HL-60 (cell line): ENCODE data around the gene SLC2A9.

Experiments used
- DNase-seq, 2 experiments: peaks; one replicate each; pipeline ENCODE4 v3.0.0-alpha.2; 2010 to 2020; ENCODE audit warnings: low read depth in 1 of 2, low spot score in 1 of 2
- H3K27ac ChIP-seq: fragments of 250-450 bp; sonication (Bioruptor Pico); replicated peaks from 2 replicates; pipeline ENCODE4 v1.5.1; 2020; ENCODE audit warnings: mild to moderate bottlenecking, moderate library complexity
- H3K27me3 ChIP-seq: fragments of 250-450 bp; sonication (Bioruptor Pico); 2 replicates; pipeline ENCODE4 v1.5.1; 2021; ENCODE audit warnings: mild to moderate bottlenecking, moderate library complexity; ENCODE audit not compliant: insufficient read depth, poor library complexity, severe bottlenecking
- H3K4me3 ChIP-seq: replicated peaks from 2 replicates; pipeline ENCODE4 v1.5.1; 2011; ENCODE audit warnings: mild to moderate bottlenecking, control low read depth, low read length; ENCODE audit not compliant: insufficient read depth
- CTCF ChIP-seq: IDR thresholded peaks from one replicate; pipeline ENCODE4 v1.5.1; 2011; ENCODE audit warnings: low read length, control low read depth, inconsistent platforms; ENCODE audit not compliant: insufficient read depth
- GABPA ChIP-seq: IDR thresholded peaks from 2 replicates; pipeline ENCODE4 v1.6.1; 2012; ENCODE audit warnings: low read depth
- POLR2AphosphoS5 ChIP-seq: IDR thresholded peaks from 2 replicates; pipeline ENCODE4 v1.6.1; 2012; ENCODE audit warnings: low read depth
- REST ChIP-seq: IDR thresholded peaks from 2 replicates; pipeline ENCODE4 v1.6.1; 2012; ENCODE audit warnings: low read depth; ENCODE audit not compliant: insufficient replicate concordance
- SPI1 ChIP-seq: IDR thresholded peaks from 2 replicates; pipeline ENCODE4 v1.6.1; 2012; ENCODE audit warnings: low read depth, mild to moderate bottlenecking, borderline replicate concordance

SLC2A9 gene

GRCh38 chr4:9825049-9825448, 196.2 kb downstream of the SLC2A9 start:
- Histone ChIP-seq H3K4me3 (no peak overlapping the region), H3K27me3 (no peaks in the 10 kb centered on the region), H3K27ac (no peak overlapping the region)
- TF ChIP-seq REST (no peak), GABPA (no peak), CTCF (no peak), SPI1 (no peak), POLR2AphosphoS5 (no peak)
- DNase-seq = no peak

GRCh38 chr4:9820343-9820742, 201.0 kb downstream of the SLC2A9 start:
- Histone ChIP-seq H3K27me3 (no peaks in the 10 kb centered on the region), H3K27ac (no peak overlapping the region), H3K4me3 (no peak overlapping the region)
- no peak for DNase-seq
- TF ChIP-seq GABPA (no peak), SPI1 (no peak), CTCF (no peak), POLR2AphosphoS5 (no peak), REST (no peak)

GRCh38 chr4:9816285-9816684, 205.0 kb downstream of the SLC2A9 start:
- TF ChIP-seq POLR2AphosphoS5 (no peak), REST (no peak), SPI1 (no peak), GABPA (no peak), CTCF (no peak)
- no peak overlapping the region for H3K4me3 ChIP-seq

More at GRCh38 chr4:9816285-9816684, 205.0 kb downstream of the SLC2A9 start:
- no peaks in the 10 kb centered on the region for H3K27me3 ChIP-seq
- no peak overlapping the region for H3K27ac ChIP-seq
- no peak for DNase-seq
